HG03064 (cell line): ENCODE data around the gene P4HA1.

Experiments
- ATAC-seq: cut with Tn5 transposase; IDR thresholded peaks from one replicate; pipeline ENCODE4 v1.9.1; 2021; ENCODE audit warnings: low read depth; ENCODE audit not compliant: unreplicated experiment

P4HA1 gene

GRCh38 chr10:73095481-73096021, 1.1 kb downstream of the P4HA1 start:
- ATAC-seq: no peak

- no peak for ATAC-seq
These were observed 1.6 kb downstream of the P4HA1 start for GRCh38 chr10:73094986-73095480.

- no peak for ATAC-seq
These were observed 2.5 kb downstream of the P4HA1 start for GRCh38 chr10:73093922-73094850.

GRCh38 chr10:73092830-73093229, 3.8 kb downstream of the P4HA1 start:
- ATAC-seq: no peak

- no peak for ATAC-seq
These were observed 8.4 kb downstream of the P4HA1 start for GRCh38 chr10:73088304-73088703.

GRCh38 chr10:73086816-73087215, 9.8 kb downstream of the P4HA1 start:
- ATAC-seq: no peak

- ATAC-seq: no peak
These were observed 12.5 kb downstream of the P4HA1 start for GRCh38 chr10:73084209-73084608.

- ATAC-seq: no peak
These were observed 13.4 kb downstream of the P4HA1 start for GRCh38 chr10:73083221-73083620.

- no peak for ATAC-seq
These were observed 16.7 kb downstream of the P4HA1 start for GRCh38 chr10:73079779-73080541.

- ATAC-seq: no peak
These were observed 20.1 kb downstream of the P4HA1 start for GRCh38 chr10:73076360-73077183.

GRCh38 chr10:73075829-73076228, 20.8 kb downstream of the P4HA1 start:
- no peak for ATAC-seq

GRCh38 chr10:73073627-73074026, 23.0 kb downstream of the P4HA1 start:
- ATAC-seq: no peak

GRCh38 chr10:73065441-73065840, 31.2 kb downstream of the P4HA1 start:
- no peak for ATAC-seq

- no peak for ATAC-seq
These were observed 34.9 kb downstream of the P4HA1 start for GRCh38 chr10:73061743-73062142.

- ATAC-seq: no peak
These were observed 35.7 kb downstream of the P4HA1 start for GRCh38 chr10:73060738-73061635.

- no peak for ATAC-seq
These were observed 36.5 kb downstream of the P4HA1 start for GRCh38 chr10:73060173-73060572.

- ATAC-seq: no peak
These were observed 38.5 kb downstream of the P4HA1 start for GRCh38 chr10:73058057-73058591.

GRCh38 chr10:73054286-73054685, 42.4 kb downstream of the P4HA1 start:
- peak; percentile 57 for ATAC-seq

- ATAC-seq: no peak
These were observed 43.4 kb downstream of the P4HA1 start for GRCh38 chr10:73053275-73053674.
